Adrenal gland (tissue), 5 donors: Measurements from ENCODE around the gene FAM180A.

ENCODE experiments used
- CTCF ChIP-seq, 6 experiments: fragments of 450-650 bp in 4 of 6; fragments of 200-600 bp in 2 of 6; sonication (generic) in 1 of 6; IDR thresholded peaks; 1 replicate in 5 of 6; 2 replicates in 1 of 6; pipeline versions ENCODE4 v1.5.1 to v1.8.0; 2016 to 2021; ENCODE audit warnings: antibody characterized with exemption in 6 of 6, mild to moderate bottlenecking in 2 of 6, moderate library complexity in 1 of 6
- POLR2A ChIP-seq, 2 donors: fragments of 450-650 bp; IDR thresholded peaks; one replicate each; pipeline ENCODE4 v1.6.1; 2017; ENCODE audit warnings: antibody characterized with exemption in 2 of 2, mild to moderate bottlenecking in 2 of 2, moderate library complexity in 1 of 2
- donor health status: DM: no; HTN: no; CAD: no.

GRCh38 chr7:135774284-135774683, 25.7 kb upstream of the FAM180A start:
- TF ChIP-seq POLR2A (IDR thresholded peaks at IDR 0.05) (no peak), CTCF (IDR thresholded peaks at IDR 0.05) (no peak)
